HCT116 (cell line): ENCODE results near the gene ARMC2.

Experiments
- POLR2A ChIP-seq: IDR thresholded peaks from 2 replicates; pipeline ENCODE4 v1.7.0; 2011; ENCODE audit warnings: borderline replicate concordance; ENCODE audit not compliant: insufficient read depth, insufficient read length; ENCODE audit errors: extremely low read depth
- TF ChIP-seq, protein P1 (sequence below), 3 experiments: fragments of 200-600 bp in 1 of 3; sonication (generic) in 1 of 3; IDR thresholded peaks in 2 of 3; conservative IDR thresholded peaks in 1 of 3; 2 replicates each; pipeline ENCODE4 v1.5.1; 2012 to 2017; ENCODE audit warnings: low read depth in 2 of 3, low read length in 2 of 3, antibody characterized with exemption in 1 of 3, borderline replicate concordance in 1 of 3, control low read depth in 1 of 3, mild to moderate bottlenecking in 1 of 3, mixed read lengths in 1 of 3, mixed run types in 1 of 3, moderate library complexity in 1 of 3; ENCODE audit not compliant: insufficient read depth in 1 of 3

DNA sequence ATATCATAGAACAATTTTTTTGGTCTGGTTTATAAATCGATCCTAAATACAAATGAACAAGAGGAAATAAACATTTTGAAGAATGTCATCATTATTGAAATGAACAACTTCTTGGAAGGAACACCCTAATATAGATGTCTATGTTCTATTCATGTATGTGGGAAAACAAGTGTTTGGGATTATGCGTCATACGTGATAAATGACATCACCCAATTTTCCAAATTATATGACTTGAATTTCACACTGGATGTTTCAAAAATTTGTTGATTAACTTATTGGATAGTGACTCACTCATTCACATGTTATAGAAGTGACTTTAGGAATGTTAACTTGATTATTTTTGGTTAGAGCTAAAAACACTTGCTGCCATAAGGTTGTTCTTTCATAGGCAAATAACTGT lies 18.6 kb downstream of the ARMC2 start:
- TF ChIP-seq, protein P1, sequence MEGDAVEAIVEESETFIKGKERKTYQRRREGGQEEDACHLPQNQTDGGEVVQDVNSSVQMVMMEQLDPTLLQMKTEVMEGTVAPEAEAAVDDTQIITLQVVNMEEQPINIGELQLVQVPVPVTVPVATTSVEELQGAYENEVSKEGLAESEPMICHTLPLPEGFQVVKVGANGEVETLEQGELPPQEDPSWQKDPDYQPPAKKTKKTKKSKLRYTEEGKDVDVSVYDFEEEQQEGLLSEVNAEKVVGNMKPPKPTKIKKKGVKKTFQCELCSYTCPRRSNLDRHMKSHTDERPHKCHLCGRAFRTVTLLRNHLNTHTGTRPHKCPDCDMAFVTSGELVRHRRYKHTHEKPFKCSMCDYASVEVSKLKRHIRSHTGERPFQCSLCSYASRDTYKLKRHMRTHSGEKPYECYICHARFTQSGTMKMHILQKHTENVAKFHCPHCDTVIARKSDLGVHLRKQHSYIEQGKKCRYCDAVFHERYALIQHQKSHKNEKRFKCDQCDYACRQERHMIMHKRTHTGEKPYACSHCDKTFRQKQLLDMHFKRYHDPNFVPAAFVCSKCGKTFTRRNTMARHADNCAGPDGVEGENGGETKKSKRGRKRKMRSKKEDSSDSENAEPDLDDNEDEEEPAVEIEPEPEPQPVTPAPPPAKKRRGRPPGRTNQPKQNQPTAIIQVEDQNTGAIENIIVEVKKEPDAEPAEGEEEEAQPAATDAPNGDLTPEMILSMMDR (IDR thresholded peaks at IDR 0.05 in 2 of 3, conservative IDR thresholded peaks at IDR 0.05 in 1 of 3; ENCODE audit: borderline replicate concordance in 1 of 3, insufficient read depth in 1 of 3, low read depth in 2 of 3, low read length in 2 of 3), result no peak
- no peak for TF ChIP-seq POLR2A
